GM12872 (cell line): Measurements from ENCODE around the gene MDM1.

ENCODE experiments used
- TF ChIP-seq, protein P1 (sequence below): IDR thresholded peaks from 3 replicates; pipeline ENCODE4 v1.5.1; 2011; ENCODE audit warnings: low read depth, mild to moderate bottlenecking, low read length, moderate library complexity; ENCODE audit not compliant: insufficient read depth

MDM1 gene

DNA sequence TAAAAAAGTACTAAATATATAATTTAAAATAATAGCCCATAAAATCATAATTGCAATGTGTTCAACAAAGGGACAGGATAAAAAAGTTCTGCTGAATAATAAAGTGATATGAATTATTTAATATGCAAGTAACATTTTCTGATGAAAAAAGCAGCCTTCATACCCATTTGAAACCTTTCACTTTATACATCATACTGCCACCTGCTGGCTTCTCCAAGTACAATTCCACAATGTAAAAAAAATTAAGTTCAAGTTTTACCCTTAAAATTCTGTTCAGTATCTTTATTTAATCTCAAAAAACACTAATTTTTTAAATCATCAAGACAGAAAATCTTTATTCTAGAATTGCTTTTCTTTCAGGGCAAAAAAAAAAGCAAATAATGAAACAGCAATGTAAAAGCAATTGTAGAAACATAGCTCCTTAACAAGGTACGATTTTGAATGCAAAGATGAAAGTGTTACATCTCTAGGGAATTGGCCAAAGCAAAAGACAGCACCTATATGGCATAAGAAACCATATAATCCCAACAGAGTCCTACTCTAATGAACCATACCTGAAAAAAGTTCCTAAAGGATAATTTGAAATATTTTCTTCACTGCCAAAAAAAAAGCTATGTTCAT is 15.0 kb downstream of the MDM1 start:
- TF ChIP-seq, protein P1, sequence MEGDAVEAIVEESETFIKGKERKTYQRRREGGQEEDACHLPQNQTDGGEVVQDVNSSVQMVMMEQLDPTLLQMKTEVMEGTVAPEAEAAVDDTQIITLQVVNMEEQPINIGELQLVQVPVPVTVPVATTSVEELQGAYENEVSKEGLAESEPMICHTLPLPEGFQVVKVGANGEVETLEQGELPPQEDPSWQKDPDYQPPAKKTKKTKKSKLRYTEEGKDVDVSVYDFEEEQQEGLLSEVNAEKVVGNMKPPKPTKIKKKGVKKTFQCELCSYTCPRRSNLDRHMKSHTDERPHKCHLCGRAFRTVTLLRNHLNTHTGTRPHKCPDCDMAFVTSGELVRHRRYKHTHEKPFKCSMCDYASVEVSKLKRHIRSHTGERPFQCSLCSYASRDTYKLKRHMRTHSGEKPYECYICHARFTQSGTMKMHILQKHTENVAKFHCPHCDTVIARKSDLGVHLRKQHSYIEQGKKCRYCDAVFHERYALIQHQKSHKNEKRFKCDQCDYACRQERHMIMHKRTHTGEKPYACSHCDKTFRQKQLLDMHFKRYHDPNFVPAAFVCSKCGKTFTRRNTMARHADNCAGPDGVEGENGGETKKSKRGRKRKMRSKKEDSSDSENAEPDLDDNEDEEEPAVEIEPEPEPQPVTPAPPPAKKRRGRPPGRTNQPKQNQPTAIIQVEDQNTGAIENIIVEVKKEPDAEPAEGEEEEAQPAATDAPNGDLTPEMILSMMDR, result peak; percentile 46; the same call in 2 of the 3 replicates

DNA sequence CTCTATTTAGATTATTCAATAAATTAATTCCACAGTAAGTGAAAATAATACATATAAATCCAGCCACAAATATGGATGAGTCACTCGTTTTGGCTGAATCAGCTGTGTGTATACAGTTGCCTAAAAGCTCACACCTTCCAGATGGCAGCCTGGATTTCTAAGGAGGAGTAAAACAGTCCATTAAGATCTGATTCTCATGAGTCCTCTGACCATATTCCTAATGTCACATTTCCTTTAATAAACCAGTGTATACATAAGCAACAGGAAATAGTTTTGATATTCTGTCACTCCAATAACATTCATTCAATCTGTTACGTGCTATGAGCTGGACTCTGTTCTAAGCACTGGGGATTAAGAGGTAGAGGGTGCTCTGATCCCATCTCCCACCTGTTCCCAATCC is 21.8 kb downstream of the MDM1 start:
- TF ChIP-seq, protein P1, result no peak

DNA sequence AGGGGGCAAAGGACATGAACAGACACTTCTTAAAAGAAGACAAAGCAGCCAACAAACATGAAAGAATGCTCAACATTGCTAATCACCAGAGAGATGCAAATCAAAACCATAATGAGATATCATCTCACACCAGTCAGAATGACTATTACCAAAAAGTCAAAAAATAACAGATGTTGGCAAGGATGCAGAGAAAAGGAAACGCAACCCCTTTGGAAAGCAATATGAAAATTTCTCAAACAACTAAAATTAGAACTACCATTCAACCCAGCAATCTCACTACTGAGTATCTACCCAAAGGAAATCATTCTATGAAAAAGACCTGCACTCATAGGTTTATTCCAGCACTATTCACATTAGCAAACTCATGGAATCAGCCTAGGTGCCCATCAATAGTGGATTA is 25.6 kb downstream of the MDM1 start:
- TF ChIP-seq, protein P1, result no peak

DNA sequence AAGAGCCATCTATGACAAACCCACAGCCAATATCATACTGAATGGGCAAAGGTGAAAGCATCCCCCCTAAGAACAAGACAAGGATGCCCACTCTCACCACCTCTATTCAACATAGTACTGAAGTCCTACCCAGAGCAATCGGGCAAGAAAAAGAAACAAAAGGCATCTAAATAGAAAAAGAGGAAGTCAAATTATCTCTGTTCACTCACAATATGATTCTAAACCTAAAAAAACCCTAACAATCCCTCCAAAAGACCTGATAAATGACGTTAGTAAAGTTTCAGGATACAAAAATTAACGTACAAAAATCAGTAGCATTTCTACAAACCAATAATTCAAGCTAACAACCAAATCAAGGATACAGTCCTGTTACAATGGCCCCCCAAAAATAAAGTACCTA is 26.9 kb downstream of the MDM1 start:
- TF ChIP-seq, protein P1, result no peak

DNA sequence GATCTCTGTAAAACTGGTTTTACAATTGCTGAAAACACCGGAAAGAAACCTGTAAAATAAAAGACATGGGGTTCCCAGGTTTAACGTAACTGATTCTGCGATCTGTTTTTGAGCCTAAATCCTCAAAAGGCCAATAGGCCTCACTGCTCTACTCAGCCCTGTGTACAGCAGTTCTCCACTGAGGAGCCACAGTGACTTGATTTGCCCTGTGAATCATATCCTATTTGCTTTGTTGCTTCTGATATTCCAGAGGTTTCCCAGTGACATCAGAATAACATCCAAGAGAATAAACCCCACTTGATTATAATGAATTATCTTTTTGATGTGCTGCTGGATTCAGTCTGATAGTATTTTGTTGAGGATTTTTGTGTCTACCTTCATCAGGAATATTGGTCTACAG is 27.5 kb downstream of the MDM1 start:
- TF ChIP-seq, protein P1, result no peak

DNA sequence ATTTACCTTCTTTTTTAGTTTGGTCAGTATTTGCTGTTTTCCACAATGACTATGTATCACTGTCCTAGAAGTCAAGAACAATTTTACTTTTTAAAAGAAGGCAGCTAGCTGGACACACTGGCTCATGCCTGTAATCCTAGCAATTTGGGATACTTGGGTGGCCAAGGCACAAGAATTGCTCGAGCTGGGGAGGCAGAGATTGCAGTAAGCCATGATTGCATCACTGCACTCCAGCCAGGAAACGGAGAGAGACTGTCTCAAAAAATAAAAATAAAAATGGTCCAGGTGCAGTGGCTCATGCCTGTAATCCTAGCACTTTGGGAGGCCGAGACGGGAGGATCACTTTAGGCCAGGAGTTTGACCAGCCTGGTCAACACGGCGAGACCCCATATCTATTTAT is 28.3 kb downstream of the MDM1 start:
- TF ChIP-seq, protein P1, result no peak

DNA sequence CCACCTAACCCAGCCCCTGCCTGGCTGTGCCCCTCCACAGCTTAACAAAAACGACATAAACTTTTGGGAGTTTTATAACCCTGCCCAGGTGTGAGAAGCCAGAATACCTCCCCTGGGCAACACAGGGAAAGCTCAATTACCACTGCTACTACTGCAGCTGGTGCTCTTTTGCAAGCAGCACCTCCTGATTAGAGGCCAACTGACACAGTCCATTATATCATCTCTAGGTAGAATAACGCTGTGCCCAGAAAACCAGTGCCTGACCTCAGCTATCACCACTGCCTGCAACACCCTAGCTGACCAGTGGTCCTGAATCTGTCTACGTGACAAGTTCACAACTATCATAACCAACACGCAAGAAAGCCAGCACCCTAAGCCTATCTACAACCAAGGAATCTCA is 34.2 kb downstream of the MDM1 start:
- TF ChIP-seq, protein P1, result no peak
